Colonic mucosa (tissue), 4 donors: ENCODE measurements around the gene MYADM. TPM values are rescaled to one million over a fixed set of nuclear protein-coding genes. Genes with fewer than 3 reads are reported as not detected.

Experiments
- DNase-seq: peaks from one replicate; pipeline ENCODE4 v3.0.0-alpha.2; 2020
- H3K27ac ChIP-seq: fragments of 200-600 bp; one replicate; pipeline ENCODE4 v1.8.0; 2021
- H3K27me3 ChIP-seq: fragments of 200-600 bp; one replicate; pipeline ENCODE4 v1.8.0; 2021
- H3K36me3 ChIP-seq: fragments of 200-600 bp; one replicate; pipeline ENCODE4 v1.8.0; 2021
- H3K4me1 ChIP-seq: fragments of 200-600 bp; one replicate; pipeline ENCODE4 v1.8.0; 2021; ENCODE audit warnings: mild to moderate bottlenecking
- H3K4me3 ChIP-seq: fragments of 200-600 bp; one replicate; pipeline ENCODE4 v1.8.0; 2021
- H3K9ac ChIP-seq, 2 donors: one replicate each; pipeline ENCODE4 v1.7.0; 2013; ENCODE audit warnings: control low read depth in 2 of 2, low read depth in 2 of 2, low read length in 2 of 2
- H3K9me3 ChIP-seq: fragments of 200-600 bp; one replicate; pipeline ENCODE4 v1.8.0; 2021
- intact Hi-C: fragments of 100-400 bp; cut with DNase I; formaldehyde crosslinking; loops from one replicate; pipeline ENCODE4 v1.14.1; 2022
- total RNA-seq, 2 donors: library from RNA; stranded (reverse); fragmentation: NEBNext Ultra II Directional in 1 of 2; extraction: Animal tissue kit (Norgen Biotek cat#: 25700) in 1 of 2; gene quantifications; one replicate each; pipeline ENCODE4 v1.2.1, GENCODE V29; 2021
- TF ChIP-seq, protein P1 (sequence below): fragments of 200-600 bp; IDR thresholded peaks from one replicate; pipeline ENCODE4 v1.8.0; 2022; ENCODE audit warnings: antibody characterized with exemption, mild to moderate bottlenecking
- donor health status: healthy.
- donor health status: DM: no; HTN: no; CAD: no.
- donor health status: DM: no; HTN: no; CAD: no.

Gene MYADM
- total RNA-seq, 2 donors from 2014 or later, result 80.5 to 110 TPM

DNA sequence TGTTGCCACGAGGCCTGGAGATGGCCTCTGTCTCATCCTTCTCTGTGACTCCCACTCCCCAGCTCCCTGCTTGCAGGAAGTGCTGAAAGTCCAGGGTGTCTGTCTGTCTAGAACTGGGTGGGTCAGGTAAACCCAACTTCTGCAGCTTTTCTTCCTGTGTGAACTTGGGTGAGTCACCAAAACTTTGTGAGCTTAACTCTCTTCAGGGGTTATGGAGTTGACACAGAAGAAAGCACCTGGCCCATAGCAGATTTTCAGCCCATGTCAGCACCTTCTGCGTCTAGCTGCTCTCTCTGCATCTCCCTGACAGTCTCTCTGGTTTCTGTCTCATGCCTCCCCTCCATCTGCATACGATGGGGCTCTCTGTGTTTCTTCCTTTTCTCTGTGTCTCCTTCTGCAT, 37.2 kb downstream of the MYADM start:
- no peak for DNase-seq
- peaks cover 32% of the 10 kb centered on the region for H3K27me3 ChIP-seq

DNA sequence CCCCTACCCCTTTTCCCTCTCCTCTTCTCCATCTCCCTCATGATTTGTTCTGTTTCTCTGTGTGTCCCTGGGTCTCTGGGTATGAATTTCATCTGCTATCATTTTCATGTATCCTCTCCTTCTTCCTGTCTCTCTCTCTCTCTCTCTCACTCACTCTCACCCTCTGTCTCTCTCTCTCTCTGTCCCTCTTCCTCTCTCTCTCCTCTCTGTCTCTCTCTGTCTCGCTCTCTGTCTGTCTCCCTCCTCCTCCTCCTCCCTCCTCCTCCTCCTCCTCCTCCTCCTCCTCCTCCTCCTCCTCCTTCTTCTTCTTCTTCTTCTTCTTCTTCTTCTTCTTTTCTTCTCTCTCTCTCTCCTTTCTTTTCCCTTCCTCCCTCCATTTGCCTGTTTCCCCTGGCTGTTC, 38.1 kb downstream of the MYADM start:
- Histone ChIP-seq H3K27me3 (peaks cover 32% of the 10 kb centered on the region), H3K9me3 (no peaks in the 10 kb centered on the region), H3K27ac (no peak overlapping the region), H3K9ac (no peak overlapping the region), H3K4me3 (no peak overlapping the region), H3K36me3 (no peaks in the 10 kb centered on the region), H3K4me1 (no peaks in the 10 kb centered on the region)
- intact Hi-C loops, result loop anchor here (5.0 to 10.0 kb wide), 2 partner anchors 61 to 117 kb away; no protein-coding TSS in a partner anchor
- no peak for DNase-seq
- TF ChIP-seq, protein P1, sequence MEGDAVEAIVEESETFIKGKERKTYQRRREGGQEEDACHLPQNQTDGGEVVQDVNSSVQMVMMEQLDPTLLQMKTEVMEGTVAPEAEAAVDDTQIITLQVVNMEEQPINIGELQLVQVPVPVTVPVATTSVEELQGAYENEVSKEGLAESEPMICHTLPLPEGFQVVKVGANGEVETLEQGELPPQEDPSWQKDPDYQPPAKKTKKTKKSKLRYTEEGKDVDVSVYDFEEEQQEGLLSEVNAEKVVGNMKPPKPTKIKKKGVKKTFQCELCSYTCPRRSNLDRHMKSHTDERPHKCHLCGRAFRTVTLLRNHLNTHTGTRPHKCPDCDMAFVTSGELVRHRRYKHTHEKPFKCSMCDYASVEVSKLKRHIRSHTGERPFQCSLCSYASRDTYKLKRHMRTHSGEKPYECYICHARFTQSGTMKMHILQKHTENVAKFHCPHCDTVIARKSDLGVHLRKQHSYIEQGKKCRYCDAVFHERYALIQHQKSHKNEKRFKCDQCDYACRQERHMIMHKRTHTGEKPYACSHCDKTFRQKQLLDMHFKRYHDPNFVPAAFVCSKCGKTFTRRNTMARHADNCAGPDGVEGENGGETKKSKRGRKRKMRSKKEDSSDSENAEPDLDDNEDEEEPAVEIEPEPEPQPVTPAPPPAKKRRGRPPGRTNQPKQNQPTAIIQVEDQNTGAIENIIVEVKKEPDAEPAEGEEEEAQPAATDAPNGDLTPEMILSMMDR, result no peak

More for the DNA sequence above, 37.2 kb downstream of the MYADM start:
- no peak overlapping the region for H3K4me3 ChIP-seq
- no peaks in the 10 kb centered on the region for H3K36me3 ChIP-seq
- H3K4me1 ChIP-seq, result no peaks in the 10 kb centered on the region
- no peak overlapping the region for H3K9ac ChIP-seq
- intact Hi-C loops, result loop anchor here (5.0 to 10.0 kb wide), 2 partner anchors 60 to 117 kb away; no protein-coding TSS in a partner anchor
- no peaks in the 10 kb centered on the region for H3K9me3 ChIP-seq
- TF ChIP-seq, protein P1, result no peak
- no peak overlapping the region for H3K27ac ChIP-seq

- Histone ChIP-seq H3K4me3 (no peak overlapping the region), H3K27me3 (peaks cover 32% of the 10 kb centered on the region), H3K27ac (no peak overlapping the region), H3K9ac (no peak overlapping the region), H3K9me3 (no peaks in the 10 kb centered on the region), H3K36me3 (no peaks in the 10 kb centered on the region), H3K4me1 (no peaks in the 10 kb centered on the region)
- DNase-seq, result peak; percentile 45
- intact Hi-C loops, result loop anchor here (5.0 to 10.0 kb wide), 2 partner anchors 62 to 116 kb away; no protein-coding TSS in a partner anchor
- TF ChIP-seq, protein P1, result peak; percentile 79
These were observed 38.8 kb downstream of the MYADM start for GRCh38 chr19:53906211-53907192.

DNA sequence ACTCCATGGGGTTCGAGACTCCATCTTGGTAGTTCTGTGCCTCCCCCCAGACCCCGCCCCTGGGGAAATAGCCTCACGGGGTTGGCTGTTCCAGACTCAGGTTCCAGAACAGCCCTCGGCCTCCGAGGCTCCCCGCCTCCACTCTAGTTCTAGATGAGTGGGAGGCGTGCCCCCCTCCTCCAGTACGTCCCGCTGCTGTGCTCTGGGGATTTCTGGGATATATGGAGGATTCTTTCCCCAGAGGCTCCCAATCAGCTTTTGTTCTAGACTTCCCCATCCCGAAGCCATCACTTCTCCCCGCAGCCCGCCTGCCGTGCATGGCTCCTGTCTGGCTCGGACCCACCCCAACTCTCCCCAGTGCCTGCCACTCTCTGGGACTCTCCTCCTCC, 39.5 kb downstream of the MYADM start:
- H3K27ac ChIP-seq, result no peak overlapping the region
- H3K4me3 ChIP-seq, result no peak overlapping the region
- TF ChIP-seq, protein P1, result no peak
- H3K9me3 ChIP-seq, result no peaks in the 10 kb centered on the region
- intact Hi-C loops, result loop anchor here (5.0 to 10.0 kb wide), 2 partner anchors 62 to 115 kb away; no protein-coding TSS in a partner anchor
- H3K36me3 ChIP-seq, result no peaks in the 10 kb centered on the region
- no peak for DNase-seq
- H3K27me3 ChIP-seq, result peaks cover 32% of the 10 kb centered on the region
- H3K9ac ChIP-seq, result no peak overlapping the region
- H3K4me1 ChIP-seq, result no peaks in the 10 kb centered on the region

GRCh38 chr19:53907690-53908089, 40.0 kb downstream of the MYADM start:
- H3K27me3 ChIP-seq, result peaks cover 34% of the 10 kb centered on the region
- no peak overlapping the region for H3K4me3 ChIP-seq
- no peaks in the 10 kb centered on the region for H3K4me1 ChIP-seq
- intact Hi-C loops, result loop anchor here (5.0 to 10.0 kb wide), 2 partner anchors 63 to 115 kb away; no protein-coding TSS in a partner anchor
- H3K27ac ChIP-seq, result no peak overlapping the region
- TF ChIP-seq, protein P1, result no peak
- no peak overlapping the region for H3K9ac ChIP-seq
- H3K9me3 ChIP-seq, result no peaks in the 10 kb centered on the region
- DNase-seq, result no peak
- no peaks in the 10 kb centered on the region for H3K36me3 ChIP-seq
